ENCODE results near the gene CITED2. TPM values are rescaled to one million over a fixed set of nuclear protein-coding genes. Genes with fewer than 3 reads are reported as not detected.

The CITED2 gene
- total RNA-seq, 1 experiment from 2014 or later, result 110 TPM

GRCh38 chr6:139336488-139336887 lies 38.0 kb downstream of the CITED2 start:
- Histone ChIP-seq H2AK5ac (ENCODE audit: insufficient read length, low read length) (no peak overlapping the region), H3K18ac (ENCODE audit: insufficient read length, low read depth, low read length) (no peak overlapping the region), H2BK15ac (ENCODE audit: low read depth, low read length) (no peak overlapping the region), H2BK5ac (ENCODE audit: insufficient read length, low read length) (no peak overlapping the region), H4K91ac (ENCODE audit: insufficient read length, low read depth, low read length) (no peak overlapping the region), H4K20me1 (ENCODE audit: control insufficient read depth, insufficient read depth, insufficient read length) (no peaks in the 10 kb centered on the region), H3K9ac (ENCODE audit: extremely low read depth, insufficient read length, low read length) (no peak overlapping the region), H2AFZ (ENCODE audit: low read length) (no peak overlapping the region), H2BK120ac (ENCODE audit: low read depth, low read length, poor library complexity, severe bottlenecking) (no peak overlapping the region), H2BK12ac (ENCODE audit: insufficient read length, low read depth, low read length) (no peak overlapping the region), H3K9me3 (ENCODE audit: control insufficient read depth, low read depth, low read length) (no peaks in the 10 kb centered on the region), H3K23ac (ENCODE audit: insufficient read length, low read depth, low read length) (no peak overlapping the region), H4K8ac (replicated peaks; ENCODE audit: insufficient read length, low read depth, low read length) (no peak overlapping the region), H3K79me2 (ENCODE audit: insufficient read depth, low read length) (no peaks in the 10 kb centered on the region), H3K4me1 (ENCODE audit: insufficient read depth, low read length) (no peaks in the 10 kb centered on the region), H3K27ac (ENCODE audit: insufficient read length, low read depth, low read length) (no peak overlapping the region), H2BK20ac (ENCODE audit: low read depth, low read length, poor library complexity, severe bottlenecking) (no peak overlapping the region), H3K79me1 (ENCODE audit: insufficient read depth, low read depth, low read length, poor library complexity, severe bottlenecking) (no peaks in the 10 kb centered on the region), H4K5ac (ENCODE audit: insufficient read length, low read depth, low read length) (no peak overlapping the region), H3K56ac (ENCODE audit: insufficient read length, low read depth, low read length) (no peak overlapping the region), H3K4me2 (ENCODE audit: insufficient read depth, insufficient read length, low read length) (no peak overlapping the region), H3K4ac (ENCODE audit: low read depth, low read length) (no peak overlapping the region), H3K27me3 (ENCODE audit: insufficient read depth, low read length) (no peaks in the 10 kb centered on the region), H3K14ac (ENCODE audit: insufficient read depth, low read length) (no peak overlapping the region), H3K23me2 (ENCODE audit: insufficient read length, low read depth, low read length, poor library complexity, severe bottlenecking) (no peaks in the 10 kb centered on the region), H3T11ph (ENCODE audit: low read length) (no peak overlapping the region)
- Mint-ChIP-seq H3K4me3 (no peak overlapping the region), H3K27me3 (ENCODE audit: low read depth) (no peaks in the 10 kb centered on the region), H3K4me1 (peaks cover 5 to 9% of the 10 kb centered on the region in 2 experiments), H3K27ac (no peak overlapping the region), H3K36me3 (ENCODE audit: insufficient read depth in 1 of 3, low read depth in 3 of 3) (peaks cover 0 to 4% (median 0%) of the 10 kb centered on the region in 3 experiments; a peak in 1 of 7 replicates), H3K9me3 (no peaks in the 10 kb centered on the region; a peak in 1 of 5 replicates)
- no CpG with 5 or more reads among the region's 4 CpGs for WGBS (ENCODE audit: extremely low coverage, insufficient read length, low lambda C conversion rate)
- DNase-seq, result no peak
- TF ChIP-seq CTCF (conservative IDR thresholded peaks at IDR 0.05), result no peak
